NCI-H2227 (cell line): ENCODE data around the gene F8.
A peak's percentile ranks its signal among the peaks of the same experiment; 100 is the strongest.

Source experiments
- DNase-seq: peaks from one replicate; lab custom pipeline; 2025; ENCODE audit not compliant: unreplicated experiment; lab: John Stamatoyannopoulos, UW

Gene F8

DNA sequence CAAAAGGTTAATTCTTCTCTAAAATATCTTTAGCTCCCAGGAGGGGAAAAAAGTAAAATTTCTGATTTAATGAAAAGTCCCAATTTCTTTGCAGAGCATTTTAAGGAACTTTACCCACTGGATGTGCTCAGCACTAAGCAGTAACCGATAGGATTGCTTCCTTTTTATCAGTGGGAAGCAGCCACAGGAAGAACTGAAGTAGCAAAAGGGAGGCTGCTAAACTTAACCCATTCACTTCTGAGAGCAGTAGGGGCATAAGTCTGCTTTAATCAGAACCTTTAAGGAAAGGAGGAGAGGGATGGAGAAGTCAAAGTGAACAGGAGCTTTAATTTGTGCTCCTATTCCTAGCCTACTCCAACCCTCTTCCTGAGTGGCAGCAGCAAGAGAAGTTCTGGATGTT is at the start of gene F8:
F8 (minus strand) TSS at position 139 of the 400 bp plus-strand sequence. CDS start 171 bp downstream, outside the sequence.
- DNase-seq = no peak

DNA sequence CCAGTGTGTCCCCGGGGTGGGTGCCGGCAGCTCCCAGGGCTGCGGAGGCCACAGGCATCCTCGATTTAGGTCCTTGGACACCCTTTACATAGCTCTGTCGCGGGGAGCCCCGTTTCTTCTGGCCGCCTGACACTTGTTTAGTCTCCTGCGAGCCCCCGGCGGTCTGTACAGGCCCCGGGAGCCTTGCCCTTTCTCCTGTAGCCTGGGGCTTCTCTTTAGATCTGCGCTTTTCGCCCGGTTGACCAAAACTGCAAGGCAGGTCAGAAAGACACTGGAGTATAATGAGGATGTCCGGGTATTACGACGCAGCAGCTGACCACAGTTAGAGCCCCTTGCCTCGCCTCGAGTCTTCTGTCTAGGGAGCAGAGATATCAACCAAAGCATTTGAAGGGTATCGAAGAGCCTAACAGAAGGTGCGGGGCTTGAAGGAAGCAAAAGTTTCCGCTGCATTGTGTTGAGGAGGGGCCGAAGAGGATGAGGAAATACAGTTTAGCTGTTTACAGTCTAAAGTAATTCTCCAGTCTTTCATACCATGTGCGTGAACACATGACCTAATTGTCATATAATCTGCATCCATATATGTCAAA is 49.3 kb upstream of the F8 start:
- peak; percentile 49 for DNase-seq

DNA sequence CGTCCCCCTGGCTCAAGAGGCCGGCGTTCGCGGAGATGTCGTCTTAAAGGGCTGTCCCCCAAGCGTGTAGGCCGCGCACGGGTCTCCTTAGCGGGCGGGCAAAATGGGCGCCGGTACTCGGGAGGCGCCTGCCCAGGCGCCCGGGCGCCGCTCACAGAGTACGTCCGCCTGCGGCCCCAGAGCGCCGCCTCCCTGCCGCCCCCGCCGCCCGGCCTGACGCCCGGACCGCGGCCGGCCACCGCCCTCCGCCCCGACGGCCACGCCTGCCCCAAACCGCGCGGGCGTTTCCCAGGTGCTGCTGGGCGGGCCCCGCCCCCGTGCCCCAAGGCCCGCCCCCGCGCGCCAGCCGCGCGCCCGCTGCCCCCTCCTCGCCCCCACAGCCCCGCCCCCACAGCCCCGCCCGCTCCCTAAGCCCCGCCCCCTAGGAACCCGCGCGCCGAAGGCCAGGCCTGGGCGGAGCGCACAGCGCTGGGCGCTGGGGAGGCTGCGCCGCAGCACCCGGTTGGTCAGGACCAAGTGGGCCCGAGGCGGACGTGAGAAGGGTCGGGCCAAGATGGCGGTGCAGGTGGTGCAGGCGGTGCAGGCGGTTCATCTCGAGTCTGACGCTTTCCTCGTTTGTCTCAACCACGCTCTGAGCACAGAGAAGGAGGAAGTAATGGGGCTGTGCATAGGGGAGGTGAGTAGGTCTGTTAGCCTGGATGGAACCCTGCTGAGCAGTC is 48.6 kb upstream of the F8 start, which contains the start of the genes BRCC3, CMC4 and MTCP1:
BRCC3 (plus strand) TSS at position 534 of the 719 bp plus-strand sequence; CDS start at position 554, 20 bp downstream.
CMC4 (minus strand) TSS at position 162 of the 719 bp plus-strand sequence. CDS start 7,113 bp downstream, outside the sequence.
MTCP1 (minus strand) TSS at position 162 of the 719 bp plus-strand sequence. CDS start 5,126 bp downstream, outside the sequence.
- DNase-seq = peak; percentile 95

DNA sequence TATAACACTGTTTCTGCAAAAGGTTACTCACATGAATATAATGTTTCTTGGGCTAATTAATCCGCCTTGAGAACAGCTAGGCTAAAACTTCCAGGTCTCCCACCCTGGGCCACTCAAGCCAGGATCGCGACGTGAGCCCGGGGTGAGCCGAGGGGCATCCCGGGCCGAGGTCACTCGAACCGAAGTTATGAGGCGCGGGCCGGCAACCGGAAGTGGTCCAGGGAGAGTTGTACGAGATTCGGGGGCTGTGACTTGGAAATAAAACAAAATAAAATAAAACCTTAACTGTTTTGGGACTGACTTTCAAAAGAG is 48.1 kb upstream of the F8 start:
- DNase-seq = no peak

DNA sequence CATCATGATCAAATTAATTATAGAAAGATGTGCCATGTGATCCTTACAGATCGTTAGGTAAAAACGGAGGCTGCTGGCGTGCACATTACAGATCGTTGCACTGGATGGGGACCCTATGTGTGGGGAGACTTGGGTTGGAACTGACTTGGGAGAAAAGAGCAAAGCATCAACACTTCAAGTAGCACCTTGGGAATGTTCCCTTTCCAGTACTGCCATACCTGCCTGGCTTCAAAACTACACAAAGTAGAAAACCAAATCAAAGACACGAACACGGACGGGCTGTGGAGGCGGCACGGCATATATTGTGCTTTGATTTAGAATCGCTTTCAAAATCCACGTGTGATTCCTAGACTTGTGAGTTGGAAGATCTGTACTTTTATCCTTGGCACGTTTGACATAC is 47.5 kb upstream of the F8 start:
- no peak for DNase-seq

DNA sequence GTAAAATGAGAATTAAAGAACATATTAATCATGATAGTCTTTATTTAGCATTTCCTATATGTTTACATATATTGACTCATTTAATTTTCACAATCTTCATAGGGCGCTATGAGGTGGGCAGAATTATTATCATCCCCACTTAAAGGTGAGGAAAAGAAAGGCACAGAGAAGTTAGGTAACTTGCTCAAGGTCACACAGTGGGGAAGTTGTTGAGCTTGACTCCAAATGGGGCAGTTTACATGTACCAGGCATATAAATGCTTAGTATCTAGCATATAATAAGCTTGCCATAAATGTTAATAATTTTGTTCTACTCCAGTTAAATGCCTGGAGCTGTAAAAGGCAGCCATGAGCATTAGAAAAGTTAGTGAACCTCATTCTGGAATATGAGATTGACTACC is 46.9 kb upstream of the F8 start:
- DNase-seq = no peak

DNA sequence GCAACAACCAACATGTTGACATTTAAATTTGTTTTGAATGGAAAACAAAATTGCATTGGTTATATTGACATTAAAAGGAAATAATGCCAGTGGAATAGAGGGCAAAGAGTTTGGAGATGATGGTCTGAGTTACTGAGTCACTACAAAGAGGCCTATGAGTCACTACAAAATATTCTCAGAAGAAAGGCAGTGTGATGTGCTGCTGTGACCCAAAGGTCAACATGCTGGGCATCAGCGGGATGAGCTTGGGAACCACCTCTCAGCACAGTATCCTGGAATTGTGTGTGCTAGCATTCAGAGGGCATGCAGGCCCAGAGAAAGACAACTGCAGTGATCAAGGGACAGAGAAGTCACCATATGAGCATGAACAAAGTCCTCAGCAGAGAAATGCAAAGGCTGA is 45.6 kb upstream of the F8 start:
- peak; percentile 1 for DNase-seq

DNA sequence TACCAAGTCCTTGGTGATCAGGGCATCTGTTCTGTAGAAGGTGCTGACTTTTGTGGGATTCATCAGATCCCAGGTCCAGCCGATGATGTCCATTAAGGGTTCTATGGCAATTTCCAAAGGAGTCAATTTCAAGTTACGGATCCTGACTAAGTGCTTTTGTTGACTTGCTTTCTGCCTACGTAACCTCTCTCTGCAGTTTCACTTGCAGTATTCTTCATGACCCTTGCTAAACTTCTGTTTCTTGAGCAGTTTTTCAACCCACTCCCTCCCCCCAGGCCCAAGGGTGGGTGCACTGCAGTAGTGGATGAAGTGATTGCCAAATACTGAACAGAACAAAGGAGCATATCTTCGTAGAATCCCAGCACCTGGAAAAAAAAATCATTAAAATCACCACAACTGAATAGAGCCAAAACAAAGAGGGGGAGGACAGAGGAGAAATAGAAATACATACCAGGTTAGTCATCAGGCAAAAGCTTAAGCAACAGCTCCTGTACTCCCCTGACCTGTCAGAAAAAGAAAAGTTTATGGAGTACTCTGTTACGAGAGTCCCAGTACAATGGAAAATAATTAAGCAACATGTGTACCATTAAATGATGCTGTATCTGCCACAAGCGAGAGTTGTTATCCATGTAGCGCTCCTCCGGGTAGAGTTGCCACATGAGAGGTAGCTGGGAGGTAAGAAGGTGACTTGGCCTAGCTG is 42.7 kb upstream of the F8 start:
- no peak for DNase-seq

DNA sequence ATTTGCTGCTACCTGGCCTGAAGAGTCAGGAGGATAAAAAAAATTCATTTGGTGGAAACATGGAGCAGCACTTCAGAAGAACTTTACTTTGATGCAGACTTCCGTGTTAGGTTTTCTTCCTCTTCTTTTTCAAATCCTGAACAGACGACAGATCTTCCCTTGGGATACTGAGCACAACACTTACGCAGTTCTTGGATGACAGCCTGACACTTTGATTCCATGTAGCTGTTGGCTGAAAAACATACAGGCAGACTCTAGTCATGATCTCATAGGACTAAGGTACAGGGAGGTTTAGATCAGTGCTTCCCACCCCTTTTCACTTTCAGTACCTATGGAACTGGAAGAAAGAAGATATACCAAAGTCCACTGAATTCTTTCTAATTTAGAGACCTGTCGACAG is 39.2 kb upstream of the F8 start:
- no peak for DNase-seq

DNA sequence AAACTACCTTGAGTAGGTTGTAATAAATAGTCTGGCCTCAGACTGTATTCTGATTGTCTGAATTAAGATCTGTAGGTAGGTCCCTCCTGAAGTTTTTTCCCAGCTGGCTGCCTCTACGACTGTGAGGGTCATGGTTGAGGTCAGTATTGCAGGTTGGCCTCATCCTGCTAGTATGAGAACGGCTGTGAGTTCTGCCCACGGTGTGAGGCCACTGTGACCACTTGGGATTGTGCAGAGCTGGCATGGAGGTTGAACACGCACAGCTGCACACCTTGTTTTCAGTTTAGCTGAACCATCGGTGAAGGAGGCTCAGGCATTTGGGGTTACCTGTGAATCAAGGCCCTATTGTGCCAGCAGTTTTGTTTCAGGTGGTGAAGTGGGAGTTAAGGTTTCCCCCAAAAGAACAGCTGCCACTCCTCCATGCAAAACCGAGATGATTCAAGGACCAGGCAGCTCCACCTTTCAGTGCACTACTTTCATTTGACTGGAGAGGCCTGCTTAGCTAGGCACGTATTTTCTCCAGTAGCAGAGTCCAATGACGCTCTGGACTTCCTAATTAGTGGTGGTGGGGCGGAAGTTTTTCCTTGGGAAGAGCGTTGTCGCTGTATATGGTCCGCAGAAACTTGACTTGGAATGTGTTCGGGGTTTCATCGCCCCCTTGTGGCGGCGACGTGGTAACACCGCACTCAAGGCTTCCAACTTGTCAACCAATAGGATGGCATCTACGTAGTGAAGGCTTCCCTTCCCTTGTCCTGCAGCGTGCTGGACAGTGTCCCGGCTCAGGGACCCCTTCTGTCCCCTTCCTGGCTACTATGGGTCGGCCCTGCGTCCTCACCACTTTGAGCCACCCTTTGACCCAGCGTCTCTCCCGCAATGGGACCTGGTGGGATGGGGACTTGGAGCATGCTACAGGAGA is 34.6 kb upstream of the F8 start:
- DNase-seq = peak; percentile 73

DNA sequence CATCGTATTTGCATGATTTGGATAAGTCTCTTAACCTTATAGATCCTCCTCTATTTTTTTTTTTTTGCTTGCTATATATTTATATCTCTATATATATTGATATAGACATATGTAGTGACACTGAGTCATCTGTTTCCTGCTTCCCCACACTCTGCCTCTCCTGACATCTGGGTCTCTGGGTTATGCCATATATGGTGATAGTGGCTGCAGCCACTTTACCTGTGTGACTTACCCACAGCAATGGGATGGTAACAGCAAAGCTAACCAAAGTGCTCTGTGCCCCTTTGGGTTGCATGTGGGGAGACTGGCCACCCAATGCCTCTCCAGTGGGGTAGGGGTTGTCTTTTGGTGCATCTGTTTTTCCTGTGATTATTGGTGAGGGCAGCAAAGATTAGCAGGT is 33.9 kb upstream of the F8 start:
- no peak for DNase-seq

DNA sequence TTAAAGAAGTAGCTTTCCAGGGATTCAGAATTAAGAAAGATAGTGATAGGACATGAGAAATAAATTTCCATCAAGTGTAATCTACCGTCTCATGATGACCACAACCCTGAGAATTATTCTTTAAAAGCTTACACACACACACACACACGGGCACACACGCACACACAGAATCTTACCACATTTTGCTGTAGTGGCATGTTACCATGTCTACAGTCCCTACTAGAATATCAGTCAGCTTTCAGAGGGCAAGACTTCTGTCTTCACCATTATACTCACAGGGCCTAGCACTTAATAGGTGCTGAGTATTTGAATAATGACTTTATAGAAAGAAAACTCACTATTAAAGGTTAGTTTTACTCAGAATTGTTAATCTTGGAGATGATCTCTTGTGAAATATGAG is 33.0 kb upstream of the F8 start:
- no peak for DNase-seq

DNA sequence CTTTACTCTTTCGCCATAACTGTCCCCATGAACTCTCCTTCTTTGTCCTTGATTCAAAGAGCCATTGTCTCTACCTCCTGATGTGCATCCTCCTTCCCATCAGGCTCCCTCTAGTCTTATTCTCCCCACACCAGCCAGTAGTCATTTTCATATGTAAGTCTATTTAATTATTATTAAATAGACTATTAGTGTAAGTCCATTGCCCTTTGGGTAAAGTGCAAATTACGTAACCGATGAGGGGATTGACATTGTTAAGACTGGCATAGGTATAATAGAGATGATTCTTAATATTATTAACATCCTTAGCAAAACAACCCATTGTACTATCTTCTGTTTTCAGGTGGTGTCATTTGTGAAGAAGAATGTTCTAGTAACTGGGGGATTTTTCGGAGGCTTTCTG is 31.7 kb upstream of the F8 start:
- DNase-seq = no peak

DNA sequence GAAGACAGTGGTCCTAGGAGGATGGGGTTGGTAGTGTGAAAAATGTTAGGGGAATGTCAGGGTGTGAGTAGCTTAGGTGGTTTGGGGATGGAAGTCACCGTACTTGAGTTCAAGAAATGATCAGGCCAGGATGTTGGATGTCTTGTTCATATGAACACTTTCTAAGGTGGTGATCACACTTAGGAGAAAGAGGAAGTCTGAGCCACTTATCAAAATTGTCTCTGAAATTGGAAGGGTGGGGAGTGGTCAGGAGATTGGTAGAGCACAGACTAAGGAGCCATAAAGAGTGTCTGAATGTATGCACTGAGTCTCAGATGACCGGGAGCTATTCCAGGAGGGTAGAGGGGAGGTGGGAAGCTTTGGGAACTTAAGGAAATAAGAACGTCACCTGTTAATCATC is 31.1 kb upstream of the F8 start:
- DNase-seq = no peak

DNA sequence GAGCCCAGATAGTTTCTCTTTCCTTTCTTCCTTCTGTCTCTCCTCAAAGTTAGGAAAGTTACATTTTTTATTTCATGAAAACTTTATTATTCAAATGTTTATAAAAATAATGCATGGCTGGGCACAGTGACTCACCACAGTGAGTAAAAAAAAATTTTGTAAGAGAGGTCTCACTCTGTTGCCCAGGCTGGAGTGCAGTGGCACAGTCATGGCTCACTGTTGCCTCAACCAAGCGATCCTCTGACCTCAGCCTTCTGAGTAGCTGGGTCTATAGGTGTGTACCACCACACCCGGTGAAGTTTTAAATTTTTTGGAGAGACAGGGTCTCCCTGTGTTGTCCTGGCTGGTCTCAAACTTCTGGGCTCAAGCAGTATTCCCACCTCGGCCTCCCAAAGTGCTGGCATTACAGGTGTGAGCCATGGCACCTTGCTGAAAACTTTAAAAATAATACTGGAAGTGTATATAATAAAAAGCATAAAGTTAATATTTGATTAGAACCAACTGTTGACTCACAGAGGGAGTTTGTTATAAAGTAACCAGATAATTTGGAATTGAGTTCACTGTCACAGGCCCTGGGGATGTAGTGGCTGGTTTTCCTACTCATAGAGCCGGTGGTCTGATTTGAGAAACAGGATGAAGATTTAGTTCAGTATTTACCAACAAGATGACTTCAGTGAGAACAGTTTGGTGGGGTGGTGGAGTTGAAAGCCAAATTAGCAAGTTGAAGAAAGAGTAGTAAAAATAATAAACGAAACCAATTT is 30.4 kb upstream of the F8 start:
- DNase-seq = no peak

DNA sequence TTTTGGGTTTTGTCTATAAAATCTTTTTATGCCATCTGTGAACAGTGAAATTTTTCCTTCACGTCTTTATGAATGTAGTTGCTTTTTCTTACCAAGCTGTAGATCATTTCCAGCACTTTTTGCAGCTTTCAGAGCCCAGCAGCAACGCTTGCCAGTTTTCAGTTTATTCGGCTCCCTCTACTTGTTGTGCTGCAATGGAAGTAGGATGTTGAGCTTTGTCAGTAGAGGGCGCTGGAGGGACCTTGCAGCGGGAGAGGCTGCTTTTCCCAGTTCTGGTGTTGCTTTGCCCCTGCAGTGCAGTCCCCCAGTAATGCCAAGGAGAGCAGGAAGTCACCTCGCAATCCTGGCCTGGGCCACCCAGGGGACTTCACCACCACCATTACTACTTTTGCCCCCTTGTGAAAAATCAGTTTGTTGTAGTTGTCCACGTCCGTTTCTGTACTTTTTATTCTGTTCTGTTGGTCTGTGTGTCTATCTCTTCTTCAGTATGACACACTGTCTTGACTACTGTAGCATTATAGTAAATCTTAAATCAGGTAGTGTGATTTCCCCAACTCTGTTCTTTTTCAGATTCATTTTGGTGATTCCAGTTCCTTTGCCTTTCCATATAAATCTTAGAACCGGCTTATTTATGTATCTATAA is 26.6 kb upstream of the F8 start:
- peak; percentile 64 for DNase-seq

DNA sequence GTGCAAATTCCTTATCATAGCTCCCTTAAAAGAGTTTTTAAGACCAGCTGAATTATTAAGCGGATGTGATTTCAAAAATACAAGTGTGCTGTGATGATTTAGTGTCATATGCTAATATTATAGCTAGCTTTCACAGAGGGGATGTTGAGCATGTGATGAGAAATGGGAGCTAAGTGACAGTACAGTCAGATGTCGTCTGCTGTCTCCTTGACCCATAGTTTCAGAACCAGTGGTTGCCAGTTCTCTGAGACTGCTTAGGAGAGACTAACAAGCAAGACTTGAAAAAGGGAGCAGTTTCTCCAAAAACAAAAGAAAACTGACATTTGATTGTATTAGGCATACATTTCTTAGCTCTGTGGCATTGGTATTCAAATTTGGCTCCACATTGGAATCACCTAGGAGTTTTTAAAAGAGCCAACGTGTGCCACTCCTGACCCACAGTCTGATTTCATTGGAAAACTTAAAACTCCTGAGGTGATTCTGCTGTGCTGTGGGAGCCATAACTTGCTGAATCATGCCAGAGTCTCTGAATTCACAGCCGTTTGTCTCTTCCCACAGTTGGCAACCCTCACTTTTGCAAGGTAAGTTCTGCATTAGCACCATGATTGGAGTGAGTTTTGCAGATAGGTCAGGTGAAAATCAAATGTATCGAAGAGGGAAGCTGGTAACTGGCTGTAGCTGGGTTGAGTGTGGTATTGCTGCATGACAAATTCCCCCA is 24.4 kb upstream of the F8 start:
- no peak for DNase-seq

DNA sequence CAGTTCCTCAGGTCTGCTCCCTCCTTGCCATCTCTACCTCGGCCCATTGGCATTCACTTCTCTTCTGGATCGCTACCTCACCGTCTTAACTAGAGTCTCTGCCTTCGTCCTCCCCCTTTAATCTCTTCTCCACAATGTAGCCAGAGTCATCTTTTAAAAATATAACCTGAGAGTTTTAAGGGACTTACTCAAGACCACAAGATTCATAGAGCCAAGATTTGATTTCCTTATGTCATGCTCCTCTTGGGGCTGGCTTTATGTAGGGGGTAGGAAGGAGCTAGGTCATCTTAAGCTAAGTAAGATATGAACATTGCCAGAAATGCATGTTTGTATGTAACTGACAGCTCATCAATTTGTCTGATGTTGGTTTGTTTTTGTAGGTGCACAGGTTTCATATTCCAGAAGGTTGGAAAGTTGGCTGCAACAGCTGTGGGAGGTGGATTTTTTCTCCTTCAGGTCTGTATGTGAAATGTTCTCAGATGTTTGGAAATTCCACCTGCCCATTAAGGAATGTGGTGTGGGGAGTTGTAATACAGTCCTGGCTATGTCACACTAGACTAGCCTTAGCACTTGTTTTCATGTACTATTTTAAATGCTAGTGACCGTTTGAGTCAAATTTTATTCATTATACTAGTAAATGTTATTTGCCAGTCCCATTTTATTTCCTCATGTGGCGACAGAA is 23.7 kb upstream of the F8 start:
- DNase-seq = no peak

DNA sequence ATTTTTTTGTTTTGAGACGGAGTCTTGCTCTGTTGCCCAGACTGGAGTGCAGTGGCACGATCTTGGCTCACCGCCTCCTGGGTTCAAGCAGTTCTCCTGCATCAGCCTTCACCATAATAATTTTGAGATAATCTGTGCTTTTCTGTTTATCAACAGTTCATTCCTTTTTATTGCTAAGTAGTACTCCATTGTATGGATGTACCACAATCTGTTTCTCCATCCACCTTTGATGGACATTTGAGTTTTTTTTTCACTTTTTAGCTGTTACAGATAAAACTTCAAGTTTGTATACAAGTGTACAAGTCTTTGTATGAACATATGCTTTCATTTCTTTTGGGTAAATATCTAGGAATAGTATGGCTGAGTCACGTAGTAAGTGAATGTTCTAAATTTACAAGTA is 13.2 kb upstream of the F8 start:
- no peak for DNase-seq
